Nephron (organoid): ENCODE results near the gene NEDD4L.

Experiments used
- H3K27ac Mint-ChIP-seq, 3 experiments: 2 replicates each; pipeline ENCODE4 v1.8.0; 2020; ENCODE audit warnings: mixed read lengths in 3 of 3, mild to moderate bottlenecking in 2 of 3, moderate library complexity in 1 of 3
- H3K27me3 Mint-ChIP-seq: 2 replicates; pipeline ENCODE4 v1.8.0; 2021; ENCODE audit warnings: low read depth, mild to moderate bottlenecking, moderate library complexity, mixed read lengths
- H3K36me3 Mint-ChIP-seq: 2 replicates; pipeline ENCODE4 v1.8.0; 2020; ENCODE audit warnings: low read depth, mixed read lengths
- H3K4me1 Mint-ChIP-seq: 2 replicates; pipeline ENCODE4 v1.8.0; 2020; ENCODE audit warnings: mixed read lengths
- H3K4me3 Mint-ChIP-seq, 3 experiments: 2 replicates each; pipeline ENCODE4 v1.8.0; 2020; ENCODE audit warnings: mild to moderate bottlenecking in 3 of 3, mixed read lengths in 3 of 3, moderate library complexity in 2 of 3
- H3K9me3 Mint-ChIP-seq: 2 replicates; pipeline ENCODE4 v1.8.0; 2020; ENCODE audit warnings: mixed read lengths
- CTCF ChIP-seq, 3 experiments: fragments of 200-600 bp; sonication (generic); IDR thresholded peaks; one replicate each; pipeline ENCODE4 v1.5.0; 2021; ENCODE audit warnings: antibody characterized with exemption in 3 of 3; ENCODE audit not compliant: unreplicated experiment in 3 of 3

Gene NEDD4L

GRCh38 chr18:58391932-58392323, 347.9 kb downstream of the NEDD4L start:
- H3K4me3 Mint-ChIP-seq: no peak overlapping the region
- no peaks in the 10 kb centered on the region for H3K9me3 Mint-ChIP-seq
- H3K4me1 Mint-ChIP-seq: peaks cover 83% of the 10 kb centered on the region
- H3K27ac Mint-ChIP-seq: peak overlapping the region; percentile 82 to 89 (median 84)
- no peak for TF ChIP-seq CTCF (IDR thresholded peaks at IDR 0.05; ENCODE audit: unreplicated experiment in 3 of 3)
- peaks cover 94% of the 10 kb centered on the region for H3K36me3 Mint-ChIP-seq
- H3K27me3 Mint-ChIP-seq: no peaks in the 10 kb centered on the region

GRCh38 chr18:58392324-58393000, 348.4 kb downstream of the NEDD4L start:
- Mint-ChIP-seq H3K9me3 (no peaks in the 10 kb centered on the region), H3K4me1 (peaks cover 86% of the 10 kb centered on the region), H3K27ac (peak overlapping the region; percentile 82 to 89 (median 84)), H3K27me3 (peaks cover under 1% of the 10 kb centered on the region), H3K4me3 (no peak overlapping the region), H3K36me3 (peaks cover 93% of the 10 kb centered on the region)
- no peak for TF ChIP-seq CTCF (IDR thresholded peaks at IDR 0.05; ENCODE audit: unreplicated experiment in 3 of 3)

GRCh38 chr18:58393295-58393694, 349.3 kb downstream of the NEDD4L start:
- Mint-ChIP-seq H3K4me1 (peaks cover 88% of the 10 kb centered on the region), H3K27ac (peak overlapping the region; percentile 42 to 89 (median 84)), H3K4me3 (no peak overlapping the region), H3K27me3 (peaks cover 4% of the 10 kb centered on the region), H3K9me3 (no peaks in the 10 kb centered on the region), H3K36me3 (peaks cover 93% of the 10 kb centered on the region)
- TF ChIP-seq CTCF (IDR thresholded peaks at IDR 0.05; ENCODE audit: unreplicated experiment in 3 of 3): no peak

- Mint-ChIP-seq H3K9me3 (no peaks in the 10 kb centered on the region), H3K27me3 (peaks cover 4% of the 10 kb centered on the region), H3K36me3 (peaks cover 86% of the 10 kb centered on the region), H3K27ac (peak overlapping the region in 1 of 3 experiments; percentile 89), H3K4me3 (no peak overlapping the region), H3K4me1 (peaks cover 82% of the 10 kb centered on the region)
- no peak for TF ChIP-seq CTCF (IDR thresholded peaks at IDR 0.05; ENCODE audit: unreplicated experiment in 3 of 3)
These were observed 350.0 kb downstream of the NEDD4L start for GRCh38 chr18:58394046-58394445.

GRCh38 chr18:58394602-58395425, 350.8 kb downstream of the NEDD4L start:
- Mint-ChIP-seq H3K4me1 (peaks cover 79% of the 10 kb centered on the region), H3K4me3 (no peak overlapping the region), H3K27me3 (peaks cover 4% of the 10 kb centered on the region), H3K27ac (peak overlapping the region; percentile 40 to 78 (median 60)), H3K36me3 (peaks cover 82% of the 10 kb centered on the region), H3K9me3 (no peaks in the 10 kb centered on the region)
- TF ChIP-seq CTCF (IDR thresholded peaks at IDR 0.05; ENCODE audit: unreplicated experiment in 3 of 3): no peak
